Measurements from ENCODE around the gene SUPT20HL2. TPM values are rescaled to one million over a fixed set of nuclear protein-coding genes. Genes with fewer than 3 reads are reported as not detected.

SUPT20HL2 gene
- total RNA-seq, 2 experiments from 2014 or later: not detected

DNA sequence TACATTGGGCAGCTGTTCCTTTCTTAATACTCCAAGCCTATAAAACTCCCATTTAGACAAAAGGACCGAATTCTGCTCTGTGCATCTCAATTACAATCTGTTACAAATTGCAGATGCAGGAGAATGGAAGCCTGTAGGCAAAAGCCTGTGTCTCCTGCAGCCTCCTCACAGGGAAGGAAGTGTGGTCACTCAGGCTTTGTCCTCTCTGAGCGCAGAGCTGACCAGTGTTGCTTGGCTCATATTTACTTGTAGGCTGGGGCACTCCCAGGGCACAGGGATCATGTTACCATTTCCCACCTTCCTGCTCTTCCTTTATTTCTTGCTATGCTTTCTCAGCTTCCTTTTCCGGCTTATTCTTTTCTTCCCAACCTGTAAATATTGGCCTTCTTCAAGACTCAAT, 15.7 kb downstream of the SUPT20HL2 start:
- POLR2A ChIA-PET: no interaction called here
- no peaks in the 10 kb centered on the region for H3K9me3 Mint-ChIP-seq
- no peak for DNase-seq
- no peaks in the 10 kb centered on the region for H3K36me3 Mint-ChIP-seq (ENCODE audit: low read depth)
- H3K27ac Mint-ChIP-seq: no peak overlapping the region
- peaks cover 5% of the 10 kb centered on the region for H3K27me3 Mint-ChIP-seq
- H3K4me1 Mint-ChIP-seq: no peaks in the 10 kb centered on the region
- no peak overlapping the region for H3K4me3 Mint-ChIP-seq
- CTCF ChIA-PET: no interaction called here

DNA sequence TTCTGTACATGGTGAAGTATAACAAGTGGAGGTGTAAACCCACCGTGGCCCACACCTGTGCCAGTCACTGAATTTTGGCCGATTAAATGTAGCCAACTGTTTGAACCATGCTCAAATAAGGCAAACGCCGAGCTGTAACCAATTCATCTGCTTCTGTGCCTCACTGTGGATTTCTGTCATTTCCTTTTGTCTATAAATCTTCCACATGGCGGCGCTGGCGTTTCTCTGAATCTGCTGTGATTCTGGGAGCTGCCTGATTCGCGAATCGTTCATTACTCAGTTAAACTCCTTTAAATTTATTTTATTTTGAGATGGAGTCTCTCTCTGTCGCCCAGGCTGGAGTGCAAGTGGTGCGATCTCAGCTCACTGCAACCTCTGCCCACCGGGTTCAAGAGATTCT, 19.2 kb downstream of the SUPT20HL2 start:
- peaks cover 5% of the 10 kb centered on the region for H3K27me3 Mint-ChIP-seq
- POLR2A ChIA-PET: no interaction called here

DNA sequence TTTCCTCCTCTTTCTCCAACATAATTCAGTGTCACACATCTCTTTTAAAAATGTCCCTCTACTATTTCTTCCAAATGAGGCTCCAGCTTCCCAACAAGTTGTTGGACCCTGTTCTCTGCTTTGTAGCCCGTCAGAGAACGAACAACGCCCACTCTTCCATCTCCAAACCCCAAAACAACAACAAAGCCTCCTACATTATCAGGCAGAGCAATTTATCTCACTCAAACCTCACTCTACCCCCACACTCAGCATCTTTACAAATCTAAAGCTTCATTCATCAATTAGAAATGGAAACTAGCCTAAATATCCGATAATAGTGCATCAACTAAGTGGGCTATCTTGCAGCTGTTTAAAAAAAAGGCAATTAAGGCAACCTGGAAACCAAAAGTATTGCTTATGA, 20.5 kb downstream of the SUPT20HL2 start:
- no peak overlapping the region for H3K4me3 Mint-ChIP-seq
- peaks cover 2% of the 10 kb centered on the region for H3K27me3 Mint-ChIP-seq
- DNase-seq: no peak
- H3K9me3 Mint-ChIP-seq: no peaks in the 10 kb centered on the region
- no peak overlapping the region for H3K27ac Mint-ChIP-seq
- H3K36me3 Mint-ChIP-seq (ENCODE audit: low read depth): no peaks in the 10 kb centered on the region
- CTCF ChIA-PET: no interaction called here
- H3K4me1 Mint-ChIP-seq: no peaks in the 10 kb centered on the region
- POLR2A ChIA-PET: no interaction called here

More for the DNA sequence above, 19.2 kb downstream of the SUPT20HL2 start:
- no peaks in the 10 kb centered on the region for H3K9me3 Mint-ChIP-seq
- no peak overlapping the region for H3K27ac Mint-ChIP-seq
- H3K36me3 Mint-ChIP-seq (ENCODE audit: low read depth): no peaks in the 10 kb centered on the region
- no peaks in the 10 kb centered on the region for H3K4me1 Mint-ChIP-seq
- CTCF ChIA-PET: interaction anchor here (0.6 to 1.2 kb wide), 3 partner anchors 12 to 226 kb away, joined by 3 read pairs; no protein-coding TSS in a partner anchor
- no peak overlapping the region for H3K4me3 Mint-ChIP-seq
- DNase-seq: peak; percentile 22

DNA sequence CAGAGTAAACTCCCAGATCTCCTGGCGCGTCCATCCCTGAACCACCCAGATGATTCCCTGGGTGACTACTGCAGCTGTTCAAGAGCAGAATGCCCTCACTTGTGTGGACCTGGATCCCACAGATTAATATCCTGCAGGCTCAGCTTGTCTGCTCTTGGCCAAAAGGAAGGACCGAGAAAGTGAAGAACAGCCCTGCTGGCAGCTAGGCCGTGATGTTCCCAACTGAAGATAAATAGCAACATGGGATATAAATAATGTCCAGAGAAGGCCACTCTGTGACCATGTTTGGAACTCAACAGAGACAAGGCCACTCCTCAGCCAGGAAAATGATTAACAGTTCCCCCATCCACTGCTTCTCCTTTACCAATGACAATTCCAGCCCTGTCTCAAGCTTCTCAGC, 21.5 kb downstream of the SUPT20HL2 start:
- no peak for DNase-seq
- Mint-ChIP-seq H3K27ac (no peak overlapping the region), H3K36me3 (ENCODE audit: low read depth) (no peaks in the 10 kb centered on the region), H3K27me3 (peaks cover 2% of the 10 kb centered on the region), H3K4me3 (no peak overlapping the region), H3K4me1 (no peaks in the 10 kb centered on the region), H3K9me3 (no peaks in the 10 kb centered on the region)
- ChIA-PET POLR2A (no interaction called here), CTCF (no interaction called here)

DNA sequence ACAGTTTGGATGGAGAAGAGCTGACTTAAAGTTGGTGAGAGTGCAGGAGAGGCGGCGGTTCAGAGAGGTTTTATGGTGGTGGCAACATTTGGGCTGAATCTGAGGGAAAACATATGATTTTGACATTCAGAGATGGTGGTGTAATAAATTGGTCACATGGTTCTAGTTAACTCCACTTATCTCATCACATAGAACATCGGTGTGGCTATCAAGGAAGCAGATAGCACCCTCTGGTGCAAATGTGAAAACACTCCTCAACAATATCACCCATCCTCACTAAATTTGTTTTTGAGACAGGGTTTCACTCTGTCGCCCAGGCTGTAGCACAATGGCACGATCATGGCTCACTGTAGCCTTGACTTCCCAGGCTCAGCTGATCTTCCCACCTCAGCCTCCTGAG, 28.8 kb downstream of the SUPT20HL2 start:
- Mint-ChIP-seq H3K9me3 (no peaks in the 10 kb centered on the region), H3K36me3 (ENCODE audit: low read depth) (no peaks in the 10 kb centered on the region), H3K27me3 (peaks cover 24% of the 10 kb centered on the region), H3K4me3 (no peak overlapping the region), H3K27ac (no peak overlapping the region), H3K4me1 (no peaks in the 10 kb centered on the region)
- no peak for DNase-seq
- POLR2A ChIA-PET: no interaction called here
- CTCF ChIA-PET: interaction anchor here (0.9 kb wide), 1 partner anchor 30 kb away, joined by 3 read pairs; no protein-coding TSS in a partner anchor

DNA sequence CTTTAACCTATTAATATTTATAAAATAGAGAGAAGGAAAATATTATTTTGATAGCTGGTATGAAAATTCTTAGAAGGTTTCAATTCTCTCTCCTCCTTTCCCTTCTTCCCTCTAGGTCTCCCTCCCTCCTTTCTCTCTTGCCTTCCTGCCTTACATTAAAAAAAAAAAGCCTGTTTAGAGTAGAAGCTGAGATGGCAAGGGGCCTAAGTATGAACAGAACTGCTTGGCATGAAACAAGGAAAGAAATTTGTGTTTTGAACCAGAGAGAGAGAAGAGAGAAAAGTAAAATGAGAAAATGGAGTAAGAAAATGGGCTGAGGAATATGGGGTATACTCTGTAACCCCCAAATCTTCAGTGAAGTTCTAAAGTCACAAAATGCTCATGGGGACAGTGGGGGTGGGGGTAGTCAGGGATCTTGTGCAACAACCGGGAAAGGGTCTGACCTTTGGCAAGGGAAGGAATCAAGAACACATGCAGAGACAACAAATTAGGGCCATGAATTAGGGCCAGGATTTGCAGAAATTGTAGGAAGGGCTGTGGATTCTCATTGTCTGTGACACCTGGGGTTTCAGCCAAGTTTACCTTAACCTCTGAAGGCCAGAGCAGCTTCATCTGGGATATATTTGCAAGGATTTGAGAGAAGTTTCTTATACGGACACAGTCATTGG, 30.6 kb downstream of the SUPT20HL2 start:
- H3K4me3 Mint-ChIP-seq: no peak overlapping the region
- CTCF ChIA-PET: interaction anchor here (0.6 kb wide), 1 partner anchor 11 kb away, joined by 3 read pairs; no protein-coding TSS in a partner anchor

DNA sequence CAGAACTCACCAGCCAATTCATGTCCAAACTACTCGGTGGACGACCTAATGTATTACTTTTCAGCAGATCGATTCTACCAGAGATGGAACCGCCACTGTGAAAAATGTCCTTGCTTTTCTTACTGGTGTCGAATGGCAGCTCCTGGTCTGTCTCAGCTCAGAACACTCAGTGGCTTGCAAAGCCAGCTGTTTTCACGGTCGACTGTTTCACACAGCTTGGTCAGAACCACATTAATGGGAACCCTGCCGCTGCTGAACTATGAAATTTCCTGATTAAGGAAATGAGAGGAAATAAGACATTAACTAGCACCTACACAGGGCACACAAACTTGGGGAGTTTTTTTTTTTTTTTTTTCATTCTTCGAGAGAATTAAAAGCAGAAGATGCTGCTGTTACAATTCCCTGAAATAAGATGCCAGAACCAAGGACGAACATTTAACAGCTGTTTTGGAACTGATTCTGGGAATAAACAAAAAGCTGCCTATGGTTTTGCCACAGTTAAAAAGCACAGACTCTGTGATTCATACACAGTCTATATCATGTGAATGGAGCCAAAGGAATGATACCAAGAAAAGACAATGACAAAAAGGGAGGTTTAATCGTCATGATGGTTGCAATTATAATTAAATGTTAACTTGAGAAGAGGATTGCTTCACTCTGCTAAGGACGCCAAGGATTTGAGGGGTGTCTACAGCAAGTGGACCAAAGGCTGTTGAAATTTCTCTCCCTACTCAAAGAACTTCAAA, 31.3 kb downstream of the SUPT20HL2 start:
- no peaks in the 10 kb centered on the region for H3K9me3 Mint-ChIP-seq
- no peak overlapping the region for H3K27ac Mint-ChIP-seq
- ChIA-PET POLR2A (no interaction called here), CTCF (interaction anchor here (0.6 kb wide), 1 partner anchor 12 kb away, joined by 3 read pairs; no protein-coding TSS in a partner anchor)
- H3K36me3 Mint-ChIP-seq (ENCODE audit: low read depth): no peaks in the 10 kb centered on the region
- H3K4me3 Mint-ChIP-seq: no peak overlapping the region
- H3K27me3 Mint-ChIP-seq: peaks cover 29% of the 10 kb centered on the region
- DNase-seq: no peak
- H3K4me1 Mint-ChIP-seq: no peaks in the 10 kb centered on the region

More for the DNA sequence above, 30.6 kb downstream of the SUPT20HL2 start:
- no peaks in the 10 kb centered on the region for H3K36me3 Mint-ChIP-seq (ENCODE audit: low read depth)
- no peaks in the 10 kb centered on the region for H3K9me3 Mint-ChIP-seq
- H3K27me3 Mint-ChIP-seq: peaks cover 29% of the 10 kb centered on the region
- no peak for DNase-seq
- no peak overlapping the region for H3K27ac Mint-ChIP-seq
- H3K4me1 Mint-ChIP-seq: no peaks in the 10 kb centered on the region
- POLR2A ChIA-PET: no interaction called here

DNA sequence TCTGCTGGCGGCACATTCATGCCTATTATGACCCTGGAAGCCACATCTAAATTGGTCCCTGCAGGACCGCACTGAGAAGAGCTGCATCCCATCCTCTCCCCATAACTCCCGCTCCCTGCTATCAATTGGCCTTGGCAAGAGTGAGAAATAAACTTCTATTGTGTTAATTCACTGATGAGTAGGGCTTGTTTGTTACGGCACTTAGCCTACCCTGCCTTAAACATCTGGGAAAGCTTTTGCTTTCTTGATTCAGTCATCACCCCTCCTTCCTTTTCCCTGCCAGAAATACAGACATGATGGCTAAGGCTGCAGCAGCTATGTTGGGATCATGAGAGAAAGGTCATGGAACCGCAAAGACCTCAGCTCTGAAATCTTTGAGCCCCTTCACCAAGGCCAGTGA, 36.5 kb downstream of the SUPT20HL2 start:
- Mint-ChIP-seq H3K4me1 (no peaks in the 10 kb centered on the region), H3K9me3 (no peaks in the 10 kb centered on the region), H3K36me3 (ENCODE audit: low read depth) (no peaks in the 10 kb centered on the region), H3K4me3 (no peak overlapping the region), H3K27me3 (peaks cover 17% of the 10 kb centered on the region), H3K27ac (no peak overlapping the region)
- CTCF ChIA-PET: no interaction called here
- DNase-seq: no peak
- POLR2A ChIA-PET: no interaction called here

DNA sequence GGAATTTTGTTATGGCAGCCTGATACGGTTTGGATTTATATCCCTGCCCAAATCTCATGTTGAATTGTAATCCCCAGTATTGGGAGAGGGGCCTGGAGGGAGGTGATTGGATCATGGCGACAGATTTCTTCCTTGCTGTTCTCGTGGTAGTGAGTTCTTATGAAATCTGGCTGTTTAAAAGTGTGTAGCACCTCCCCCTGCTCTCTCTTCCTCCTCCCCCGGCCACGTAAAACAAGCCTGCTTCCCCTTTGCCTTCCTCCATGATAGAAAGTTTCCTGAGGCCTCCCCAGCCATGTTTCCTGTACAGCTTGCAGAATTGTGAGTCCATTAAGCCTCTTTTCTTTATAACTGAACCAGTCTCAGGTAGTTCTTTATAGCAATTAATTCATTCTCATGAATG, 37.9 kb downstream of the SUPT20HL2 start:
- CTCF ChIA-PET: no interaction called here
- H3K36me3 Mint-ChIP-seq (ENCODE audit: low read depth): no peaks in the 10 kb centered on the region

DNA sequence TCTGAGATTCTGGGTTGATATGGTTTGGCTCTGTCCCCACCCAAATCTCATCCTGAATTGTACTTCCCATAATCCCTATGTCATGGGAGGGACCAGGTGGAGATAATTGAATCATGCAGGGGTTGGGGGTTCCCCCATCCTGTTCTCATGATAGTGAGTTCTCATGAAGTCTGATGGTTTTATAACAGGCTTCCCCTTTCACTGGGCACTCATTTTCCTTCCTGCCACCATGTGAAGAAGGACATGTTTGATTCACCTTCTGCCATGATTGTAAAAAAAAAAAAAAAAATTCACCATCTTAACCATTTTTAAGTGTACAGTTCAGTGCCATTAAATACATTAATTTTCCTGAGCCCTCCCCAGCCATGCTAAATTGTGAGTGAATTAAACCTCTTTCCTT, 42.6 kb downstream of the SUPT20HL2 start:
- H3K4me1 Mint-ChIP-seq: no peaks in the 10 kb centered on the region
- peaks cover 7% of the 10 kb centered on the region for H3K27me3 Mint-ChIP-seq
- H3K4me3 Mint-ChIP-seq: no peak overlapping the region
- POLR2A ChIA-PET: no interaction called here
- H3K27ac Mint-ChIP-seq: no peak overlapping the region
- no peaks in the 10 kb centered on the region for H3K36me3 Mint-ChIP-seq (ENCODE audit: low read depth)
- peaks cover 6% of the 10 kb centered on the region for H3K9me3 Mint-ChIP-seq
- no peak for DNase-seq
- CTCF ChIA-PET: no interaction called here

More for the DNA sequence above, 37.9 kb downstream of the SUPT20HL2 start:
- DNase-seq: no peak
- Mint-ChIP-seq H3K4me3 (no peak overlapping the region), H3K9me3 (peaks cover 5% of the 10 kb centered on the region), H3K27me3 (peaks cover 13% of the 10 kb centered on the region), H3K27ac (no peak overlapping the region), H3K4me1 (no peaks in the 10 kb centered on the region)
- POLR2A ChIA-PET: no interaction called here

DNA sequence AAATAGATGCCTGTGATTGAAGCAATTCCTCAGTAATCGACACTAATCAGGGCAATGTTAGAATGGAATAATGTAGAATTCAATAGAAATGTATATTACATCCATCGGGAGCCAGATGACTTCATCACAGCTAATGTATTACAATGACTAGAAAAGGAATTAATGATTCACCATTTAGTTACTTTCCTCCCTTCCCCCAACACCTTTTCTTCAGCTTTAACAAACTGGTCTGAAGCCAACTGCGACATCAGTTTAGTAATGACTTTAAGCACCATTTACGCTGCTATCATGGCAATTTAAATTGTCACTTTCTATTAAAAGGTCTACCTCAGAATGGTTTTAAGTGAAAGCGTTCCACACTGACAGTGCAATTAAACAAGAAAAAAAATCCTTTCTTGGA, 45.1 kb downstream of the SUPT20HL2 start:
- DNase-seq: no peak
- POLR2A ChIA-PET: no interaction called here
- Mint-ChIP-seq H3K4me1 (peaks cover 3% of the 10 kb centered on the region), H3K4me3 (no peak overlapping the region), H3K9me3 (peaks cover 6% of the 10 kb centered on the region), H3K36me3 (ENCODE audit: low read depth) (no peaks in the 10 kb centered on the region), H3K27me3 (peaks cover 7% of the 10 kb centered on the region), H3K27ac (no peak overlapping the region)
- CTCF ChIA-PET: interaction anchor here (0.6 kb wide), 1 partner anchor 61 kb away, joined by 3 read pairs; no protein-coding TSS in a partner anchor

DNA sequence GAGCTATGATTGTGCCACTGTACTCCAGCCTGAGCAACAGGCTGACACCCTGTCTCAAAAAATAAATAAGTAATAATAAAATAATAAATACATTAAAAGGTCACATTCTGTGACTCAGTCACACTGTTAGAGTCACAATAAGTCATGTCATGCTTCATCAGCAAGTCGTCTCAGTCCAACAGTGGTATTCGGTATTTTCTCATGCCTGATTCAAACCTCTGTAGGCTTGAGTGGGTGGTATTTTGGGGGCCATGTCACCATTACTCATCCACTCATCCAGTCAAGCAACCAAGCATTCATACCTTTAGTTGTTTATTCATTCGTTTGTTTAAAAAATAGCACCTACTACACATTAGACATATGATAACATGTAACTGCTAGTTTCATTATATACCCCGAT, 46.9 kb downstream of the SUPT20HL2 start:
- Mint-ChIP-seq H3K4me3 (no peak overlapping the region), H3K9me3 (peaks cover 6% of the 10 kb centered on the region), H3K4me1 (peaks cover 3% of the 10 kb centered on the region), H3K27me3 (peaks cover 12% of the 10 kb centered on the region), H3K27ac (no peak overlapping the region), H3K36me3 (ENCODE audit: low read depth) (no peaks in the 10 kb centered on the region)
- ChIA-PET CTCF (no interaction called here), POLR2A (no interaction called here)
- DNase-seq: no peak

DNA sequence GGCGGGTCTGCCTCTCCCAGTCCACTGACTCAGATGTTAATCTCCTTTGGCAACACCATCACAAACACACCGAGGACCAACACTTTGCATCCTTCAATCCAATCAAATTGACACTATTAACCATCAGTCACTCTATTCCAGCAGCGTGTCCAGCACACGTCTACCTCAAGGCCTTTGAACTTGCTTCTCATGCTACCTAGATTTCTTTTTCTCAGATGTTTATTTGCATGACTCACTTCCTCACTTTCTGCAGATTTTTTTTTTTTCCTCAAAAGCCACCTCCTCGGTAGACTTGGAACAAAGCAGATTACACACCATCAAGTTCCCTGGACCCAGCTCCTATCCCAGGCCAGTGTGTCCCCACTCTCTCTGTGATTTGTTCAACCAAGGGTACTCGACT, 49.5 kb downstream of the SUPT20HL2 start:
- peaks cover 7% of the 10 kb centered on the region for H3K27me3 Mint-ChIP-seq
- no peak overlapping the region for H3K4me3 Mint-ChIP-seq
- POLR2A ChIA-PET: no interaction called here
- no peaks in the 10 kb centered on the region for H3K9me3 Mint-ChIP-seq
- peaks cover 11% of the 10 kb centered on the region for H3K4me1 Mint-ChIP-seq
- DNase-seq: no peak
- H3K36me3 Mint-ChIP-seq (ENCODE audit: low read depth): no peaks in the 10 kb centered on the region
- no peak overlapping the region for H3K27ac Mint-ChIP-seq
- CTCF ChIA-PET: no interaction called here

DNA sequence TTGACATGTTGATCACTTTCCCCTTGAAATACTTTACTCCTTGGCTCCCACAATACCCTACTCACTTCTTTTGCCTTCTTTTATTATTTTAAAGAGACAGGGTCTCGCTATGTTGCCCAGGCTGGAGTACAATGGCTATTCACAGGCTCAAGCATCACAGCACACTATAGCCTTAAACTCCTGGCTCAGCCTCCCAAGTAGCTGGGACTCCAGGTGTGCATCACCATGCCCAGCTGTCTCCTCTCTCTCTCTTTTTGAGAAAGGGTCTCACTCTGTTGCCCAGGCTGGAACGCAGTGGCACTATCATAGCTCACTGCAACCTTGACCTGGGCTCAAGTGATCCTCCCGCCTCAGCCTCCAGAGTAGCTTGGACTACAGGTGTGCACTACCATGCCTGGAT, 51.6 kb downstream of the SUPT20HL2 start:
- no peak for DNase-seq
- Mint-ChIP-seq H3K27ac (no peak overlapping the region), H3K27me3 (peaks cover 4% of the 10 kb centered on the region), H3K36me3 (ENCODE audit: low read depth) (no peaks in the 10 kb centered on the region), H3K9me3 (no peaks in the 10 kb centered on the region), H3K4me3 (no peak overlapping the region), H3K4me1 (peaks cover 11% of the 10 kb centered on the region)
- CTCF ChIA-PET: interaction anchor here (1.5 kb wide), 1 partner anchor 109 kb away, joined by 5 read pairs; no protein-coding TSS in a partner anchor
- POLR2A ChIA-PET: no interaction called here
